Measurements from ENCODE around the gene CPTP. TPM values are rescaled to one million over a fixed set of nuclear protein-coding genes. Genes with fewer than 3 reads are reported as not detected.

Gene CPTP
- total and polyA plus RNA-seq, 2 of the 13 experiments (the other 11 are each of a cell fraction or from before 2014, with no cell fraction given) = 5.5 to 9.3 TPM

- no peak for TF ChIP-seq ZMAT3 (CRISPR knock-in tag; conservative IDR thresholded peaks at IDR 0.05)
- TF ChIP-seq MXD1 (CRISPR knock-in tag; IDR thresholded peaks at IDR 0.05) = no peak; the same call in 1 of the 2 replicates
- TF ChIP-seq REL (CRISPR knock-in tag; conservative IDR thresholded peaks at IDR 0.05) = no peak
- TF ChIP-seq ZBTB21 (CRISPR knock-in tag; IDR thresholded peaks at IDR 0.05) = no peak
- TF ChIP-seq FOXA1 (IDR thresholded peaks at IDR 0.05) = no peak
- no peak for TF ChIP-seq FOXA1 (CRISPR knock-in tag; IDR thresholded peaks at IDR 0.05)
- no peak for TF ChIP-seq TP53 (CRISPR knock-in tag; conservative IDR thresholded peaks at IDR 0.05)
- no peak for TF ChIP-seq ZNF75D (CRISPR knock-in tag; IDR thresholded peaks at IDR 0.05; ENCODE audit: borderline replicate concordance)
- no peak for TF ChIP-seq KAT2B (IDR thresholded peaks at IDR 0.05; ENCODE audit: borderline replicate concordance, low read depth, low read length)
- no peak for TF ChIP-seq CENPT (CRISPR knock-in tag; IDR thresholded peaks at IDR 0.05; ENCODE audit: low read depth)
- no peak for TF ChIP-seq CERS6 (CRISPR knock-in tag; IDR thresholded peaks at IDR 0.05)
- no peak for TF ChIP-seq ZSCAN25 (CRISPR knock-in tag; IDR thresholded peaks at IDR 0.05)
- no peak for TF ChIP-seq PRMT3 (CRISPR knock-in tag; IDR thresholded peaks at IDR 0.05; ENCODE audit: borderline replicate concordance, low read depth)
- no peak for TF ChIP-seq ZNF775 (CRISPR knock-in tag; IDR thresholded peaks at IDR 0.05; ENCODE audit: borderline replicate concordance)
- TF ChIP-seq SALL1 (CRISPR knock-in tag; IDR thresholded peaks at IDR 0.05) = no peak
- no peak for TF ChIP-seq ONECUT2 (CRISPR knock-in tag; IDR thresholded peaks at IDR 0.05)
- no peak for TF ChIP-seq ZNF207 (IDR thresholded peaks at IDR 0.05; ENCODE audit: borderline replicate concordance)
- no peak for TF ChIP-seq ZNF18 (CRISPR knock-in tag; IDR thresholded peaks at IDR 0.05; ENCODE audit: insufficient replicate concordance)
- TF ChIP-seq ZNF430 (CRISPR knock-in tag; IDR thresholded peaks at IDR 0.05) = 0 out of 2 replicates have a peak, but pooled peaks have one; percentile 31
- no peak for TF ChIP-seq ZNF382 (CRISPR knock-in tag; IDR thresholded peaks at IDR 0.05; ENCODE audit: borderline replicate concordance)
- no peak for TF ChIP-seq ASH2L (IDR thresholded peaks at IDR 0.05; ENCODE audit: insufficient read length, low read depth, low read length)
- no peak for TF ChIP-seq TSC22D2 (CRISPR knock-in tag; IDR thresholded peaks at IDR 0.05; ENCODE audit: borderline replicate concordance)
- no peak for TF ChIP-seq ZNF724P (CRISPR knock-in tag; IDR thresholded peaks at IDR 0.05; ENCODE audit: borderline replicate concordance)
- TF ChIP-seq ZC3H13 (CRISPR knock-in tag; IDR thresholded peaks at IDR 0.05) = no peak
- no peak for TF ChIP-seq ZNF512 (CRISPR knock-in tag; IDR thresholded peaks at IDR 0.05)
- TF ChIP-seq SIX4 (CRISPR knock-in tag; IDR thresholded peaks at IDR 0.05) = no peak
- TF ChIP-seq ZBTB42 (CRISPR knock-in tag; IDR thresholded peaks at IDR 0.05) = no peak
Measured at GRCh38 chr1:1304331-1305299, 20.0 kb upstream of the CPTP start (continued).
